ENCODE data around the gene P2RY6. TPM values are rescaled to one million over a fixed set of nuclear protein-coding genes. Genes with fewer than 3 reads are reported as not detected.
A peak's percentile ranks its signal among the peaks of the same experiment; 100 is the strongest.

The P2RY6 gene
- total RNA-seq, 1 donor from 2014 or later = 0.74 TPM

GRCh38 chr11:73306977-73307322, 34.8 kb downstream of the P2RY6 start:
- DNase-seq (ENCODE audit: low spot score) = no peak
- Mint-ChIP-seq H3K36me3 (ENCODE audit: low read depth, unreplicated experiment) (peaks cover 8% of the 10 kb centered on the region), H3K4me1 (ENCODE audit: unreplicated experiment) (peaks cover 19% of the 10 kb centered on the region), H3K27me3 (ENCODE audit: unreplicated experiment) (peaks cover 13% of the 10 kb centered on the region), H3K4me3 (ENCODE audit: unreplicated experiment) (peak overlapping the region; percentile 92), H3K9me3 (ENCODE audit: unreplicated experiment) (no peaks in the 10 kb centered on the region), H3K27ac (ENCODE audit: unreplicated experiment) (peak overlapping the region; percentile 96)
- no peak for TF ChIP-seq CTCF (IDR thresholded peaks at IDR 0.05; ENCODE audit: unreplicated experiment)

- H3K36me3 Mint-ChIP-seq (ENCODE audit: low read depth, unreplicated experiment) = peaks cover 10% of the 10 kb centered on the region
- no peaks in the 10 kb centered on the region for H3K9me3 Mint-ChIP-seq (ENCODE audit: unreplicated experiment)
- H3K4me3 Mint-ChIP-seq (ENCODE audit: unreplicated experiment) = peak overlapping the region; percentile 92
- peak; percentile 86 for TF ChIP-seq CTCF (IDR thresholded peaks at IDR 0.05; ENCODE audit: unreplicated experiment)
- H3K4me1 Mint-ChIP-seq (ENCODE audit: unreplicated experiment) = peaks cover 23% of the 10 kb centered on the region
- H3K27ac Mint-ChIP-seq (ENCODE audit: unreplicated experiment) = peak overlapping the region; percentile 96
- peaks cover 12% of the 10 kb centered on the region for H3K27me3 Mint-ChIP-seq (ENCODE audit: unreplicated experiment)
- DNase-seq (ENCODE audit: low spot score) = peak; percentile 99
These were observed 35.3 kb downstream of the P2RY6 start for GRCh38 chr11:73307323-73308002.

GRCh38 chr11:73308003-73308960, 36.1 kb downstream of the P2RY6 start, which contains the start of gene ARHGEF17:
Gene ARHGEF17 (plus strand): TSS chr11:73308276. CDS start chr11:73308639, 363 bp downstream.
- H3K27me3 Mint-ChIP-seq (ENCODE audit: unreplicated experiment) = peaks cover 12% of the 10 kb centered on the region

GRCh38 chr11:73308961-73309919, 37.1 kb downstream of the P2RY6 start:
- TF ChIP-seq CTCF (IDR thresholded peaks at IDR 0.05; ENCODE audit: unreplicated experiment) = no peak
- Mint-ChIP-seq H3K4me1 (ENCODE audit: unreplicated experiment) (peaks cover 39% of the 10 kb centered on the region), H3K9me3 (ENCODE audit: unreplicated experiment) (no peaks in the 10 kb centered on the region), H3K27me3 (ENCODE audit: unreplicated experiment) (peaks cover 12% of the 10 kb centered on the region), H3K4me3 (ENCODE audit: unreplicated experiment) (peak overlapping the region; percentile 74), H3K36me3 (ENCODE audit: low read depth, unreplicated experiment) (peaks cover 10% of the 10 kb centered on the region), H3K27ac (ENCODE audit: unreplicated experiment) (peak overlapping the region; percentile 18)
- DNase-seq (ENCODE audit: low spot score) = peak; percentile 81

More at GRCh38 chr11:73308003-73308960, 36.1 kb downstream of the P2RY6 start, which contains the start of gene ARHGEF17:
- DNase-seq (ENCODE audit: low spot score) = peak; percentile 69
- TF ChIP-seq CTCF (IDR thresholded peaks at IDR 0.05; ENCODE audit: unreplicated experiment) = no peak
- H3K27ac Mint-ChIP-seq (ENCODE audit: unreplicated experiment) = peak within 1 kb of the TSS; percentile 96
- H3K4me3 Mint-ChIP-seq (ENCODE audit: unreplicated experiment) = peak within 1 kb of the TSS; percentile 92
- peaks cover 29% of the 10 kb centered on the region for H3K4me1 Mint-ChIP-seq (ENCODE audit: unreplicated experiment)
- H3K9me3 Mint-ChIP-seq (ENCODE audit: unreplicated experiment) = no peaks in the 10 kb centered on the region
- peaks cover 10% of the 10 kb centered on the region for H3K36me3 Mint-ChIP-seq (ENCODE audit: low read depth, unreplicated experiment)
